ENCODE results near the gene MRPS18B. TPM values are rescaled to one million over a fixed set of nuclear protein-coding genes. Genes with fewer than 3 reads are reported as not detected.
"Not testable (repeated sequence)": the region's sequence is repeated elsewhere in the genome, so short reads cannot be mapped to it uniquely, and the experiment has no call there.

Gene MRPS18B
- polyA plus RNA-seq, 1 of the 3 experiments (the other 2 are of a cell fraction) = 45.2 TPM

GRCh38 chr6:30657454-30657853 is 39.8 kb downstream of the MRPS18B start:
- ChIA-PET POLR2A (no interaction called here), CTCF (interaction anchor here (1.0 to 1.2 kb wide), 2 partner anchors 22 to 44 kb away, joined by 3 to 4 read pairs; no protein-coding TSS in a partner anchor)
- Histone ChIP-seq H3K27ac (ENCODE audit: low read depth in 2 of 2, low read length in 1 of 2) (no peak overlapping the region), H3K4me2 (no peak overlapping the region), H3K9me2 (no peaks in the 10 kb centered on the region), H4K20me1 (ENCODE audit: insufficient read depth) (no peaks in the 10 kb centered on the region), H3F3A (replicated peaks; ENCODE audit: insufficient read depth) (peaks cover 4% of the 10 kb centered on the region), H3K9ac (no peak overlapping the region), H3K9me3 (no peaks in the 10 kb centered on the region), H2AFZ (ENCODE audit: low read depth) (no peak overlapping the region), H3K79me2 (ENCODE audit: insufficient read depth) (no peaks in the 10 kb centered on the region), H3K27me3 (ENCODE audit: insufficient read depth) (no peaks in the 10 kb centered on the region), H3K36me3 (replicated peaks in 1 of 2; ENCODE audit: control insufficient read depth in 1 of 2, insufficient read depth in 2 of 2, low read length in 1 of 2) (peaks cover 39 to 66% of the 10 kb centered on the region in 2 experiments), H3K4me1 (ENCODE audit: control insufficient read depth in 1 of 2, insufficient read depth in 2 of 2, low read depth in 1 of 2, low read length in 1 of 2) (no peaks in the 10 kb centered on the region), H3K4me3 (ENCODE audit: low read depth in 2 of 2, low read length in 1 of 2) (no peak overlapping the region)
- no peak for TF ChIP-seq ZBTB33 (IDR thresholded peaks at IDR 0.05; ENCODE audit: borderline replicate concordance, low read depth)
- TF ChIP-seq IRF3 (IDR thresholded peaks at IDR 0.05; ENCODE audit: low read depth, low read length) = no peak
- no peak for TF ChIP-seq MAX (IDR thresholded peaks at IDR 0.05; ENCODE audit: low read depth)
- no peak for TF ChIP-seq GABPA (IDR thresholded peaks at IDR 0.05; ENCODE audit: low read depth)
- no peak for TF ChIP-seq SIN3A (IDR thresholded peaks at IDR 0.05; ENCODE audit: borderline replicate concordance, low read depth, low read length)
- no peak for TF ChIP-seq CTCF (IDR thresholded peaks at IDR 0.05)
- TF ChIP-seq MXI1 (IDR thresholded peaks at IDR 0.05; ENCODE audit: low read depth, low read length) = no peak
- no peak for TF ChIP-seq FOSL2 (IDR thresholded peaks at IDR 0.05; ENCODE audit: borderline replicate concordance, low read depth)
- no peak for TF ChIP-seq NRF1 (IDR thresholded peaks at IDR 0.05; ENCODE audit: low read depth, low read length)
- TF ChIP-seq EP300 (IDR thresholded peaks at IDR 0.05; ENCODE audit: borderline replicate concordance in 1 of 2, low read depth in 1 of 2, low read length in 1 of 2) = no peak
- no peak for TF ChIP-seq REST (IDR thresholded peaks at IDR 0.05; ENCODE audit: low read depth, low read length)
- TF ChIP-seq TCF12 (IDR thresholded peaks at IDR 0.05) = no peak
- no peak for TF ChIP-seq EZH2phosphoT487 (IDR thresholded peaks at IDR 0.05; ENCODE audit: borderline replicate concordance, low read depth)
- no peak for TF ChIP-seq ELF1 (IDR thresholded peaks at IDR 0.05)
- TF ChIP-seq RFX5 (IDR thresholded peaks at IDR 0.05; ENCODE audit: low read length) = no peak
- TF ChIP-seq PBX3 (IDR thresholded peaks at IDR 0.05) = no peak
- DNase-seq = no peak

- H3K79me2 ChIP-seq (ENCODE audit: insufficient read depth); DNase-seq; H3K9ac ChIP-seq; H2AFZ ChIP-seq (ENCODE audit: low read depth); POLR2A ChIA-PET; H3K27ac ChIP-seq (ENCODE audit: low read depth in 2 of 2, low read length in 1 of 2); H4K20me1 ChIP-seq (ENCODE audit: insufficient read depth); H3K9me2 ChIP-seq; H3K27me3 ChIP-seq (ENCODE audit: insufficient read depth); H3F3A ChIP-seq (replicated peaks; ENCODE audit: insufficient read depth); H3K9me3 ChIP-seq; H3K4me1 ChIP-seq (ENCODE audit: control insufficient read depth in 1 of 2, insufficient read depth in 2 of 2, low read depth in 1 of 2, low read length in 1 of 2); H3K4me2 ChIP-seq; H3K4me3 ChIP-seq (ENCODE audit: low read depth in 2 of 2, low read length in 1 of 2): not testable (repeated sequence)
- CTCF ChIA-PET = interaction anchor here (1.4 kb wide), 1 partner anchor 73 kb away, joined by 3 read pairs; no protein-coding TSS in a partner anchor
- WGBS (ENCODE audit: low lambda C conversion rate) = 94% methylated on average over 5 of the region's 5 CpGs
- peaks cover 42 to 67% of the 10 kb centered on the region in 2 experiments for H3K36me3 ChIP-seq (replicated peaks in 1 of 2; ENCODE audit: control insufficient read depth in 1 of 2, insufficient read depth in 2 of 2, low read length in 1 of 2)
Observed at GRCh38 chr6:30657922-30658321, 40.3 kb downstream of the MRPS18B start.

Data from SK-N-SH (cell line).